ENCODE measurements around the gene CROCC.
"Not testable (repeated sequence)": the region's sequence is repeated elsewhere in the genome, so short reads cannot be mapped to it uniquely, and the experiment has no call there.

The CROCC gene

DNA sequence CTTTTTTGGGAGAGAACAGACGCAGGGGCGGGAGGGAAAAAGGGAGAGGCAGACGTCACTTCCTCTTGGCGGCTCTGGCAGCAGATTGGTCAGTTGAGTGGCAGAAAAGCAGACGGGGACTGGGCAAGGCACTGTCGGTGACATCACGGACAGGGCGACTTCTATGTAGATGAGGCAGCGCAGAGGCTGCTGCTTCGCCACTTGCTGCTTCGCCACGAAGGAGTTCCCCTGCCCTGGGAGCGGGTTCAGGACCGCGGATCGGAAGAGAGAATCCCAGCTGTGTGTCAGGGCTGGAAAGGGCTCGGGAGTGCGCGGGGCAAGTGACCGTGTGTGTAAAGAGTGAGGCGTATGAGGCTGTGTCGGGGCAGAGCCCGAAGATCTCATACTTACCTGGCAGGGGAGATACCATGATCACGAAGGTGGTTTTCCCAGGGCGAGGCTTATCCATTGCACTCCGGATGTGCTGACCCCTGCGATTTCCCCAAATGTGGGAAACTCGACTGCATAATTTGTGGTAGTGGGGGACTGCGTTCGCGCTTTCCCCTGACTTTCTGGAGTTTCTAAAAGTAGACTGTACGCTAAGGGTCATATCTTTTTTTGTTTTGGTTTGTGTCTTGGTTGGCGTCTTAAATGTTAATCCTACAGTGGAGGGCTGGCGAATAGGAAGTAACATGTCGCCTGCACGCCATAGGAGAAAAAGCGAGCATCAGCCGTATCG is 26.0 kb upstream of the CROCC start, which contains the start of gene RNU1-2:
Gene RNU1-2, plus strand, starts transcription at position 383 of the 718 bp plus-strand sequence.
- peak; percentile 68 for DNase-seq (ENCODE audit: low read depth)

DNA sequence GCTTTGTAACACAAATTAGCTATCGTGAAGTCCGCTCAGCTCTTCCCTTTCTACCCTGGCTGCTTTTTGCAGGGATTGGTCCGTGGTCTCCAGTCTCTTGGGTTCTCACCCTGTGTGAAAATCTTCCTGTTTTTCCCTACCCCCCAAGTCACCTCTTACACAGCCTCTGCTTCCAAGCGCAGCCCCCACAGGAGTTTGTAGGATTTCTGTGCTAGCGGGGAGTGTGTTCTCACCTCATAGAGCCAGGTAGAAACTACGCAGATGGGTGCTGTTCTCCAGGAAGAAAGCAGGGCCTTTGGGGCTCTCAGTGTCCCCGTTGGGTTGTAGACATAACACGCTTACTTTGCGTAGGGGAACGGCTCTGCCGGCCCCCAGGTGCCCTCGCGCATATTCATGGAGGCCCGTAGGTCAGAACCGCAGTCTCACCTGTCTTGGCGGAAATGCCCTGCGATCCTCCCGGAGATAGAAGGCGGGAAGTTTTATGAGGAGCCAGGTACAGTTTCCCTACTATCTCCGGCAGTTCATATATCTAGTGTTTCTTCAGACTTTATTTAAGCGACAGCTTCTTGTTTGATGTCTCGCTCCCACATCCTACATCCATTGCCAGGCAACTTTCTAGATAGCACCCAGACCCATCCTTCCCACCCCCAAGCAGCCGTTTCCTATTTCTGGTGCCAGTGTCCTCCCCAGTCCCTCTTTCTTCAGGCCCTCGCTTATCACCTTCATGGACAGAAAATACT is 25.2 kb upstream of the CROCC start:
- DNase-seq (ENCODE audit: low read depth): peak; percentile 40

DNA sequence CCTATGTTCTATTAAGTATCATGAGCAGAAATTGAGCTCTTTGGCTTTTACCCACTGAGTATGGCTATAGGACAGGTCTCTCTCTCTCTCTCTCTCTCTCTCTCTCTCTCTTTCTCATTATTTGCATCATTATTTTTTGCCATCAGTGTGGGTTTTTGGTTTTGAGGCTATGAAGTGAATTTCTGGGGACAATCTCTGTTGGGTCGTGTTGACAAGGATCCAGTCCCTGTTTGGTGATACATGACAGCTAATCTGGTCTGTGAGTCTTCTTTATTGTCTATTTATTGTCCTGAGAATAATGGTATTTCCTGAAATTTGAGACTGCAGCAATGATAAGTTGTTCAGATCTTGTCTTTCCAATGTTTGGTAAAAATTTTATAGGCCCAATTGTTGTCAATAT is 24.1 kb upstream of the CROCC start:
- not testable (repeated sequence) for DNase-seq (ENCODE audit: low read depth)

DNA sequence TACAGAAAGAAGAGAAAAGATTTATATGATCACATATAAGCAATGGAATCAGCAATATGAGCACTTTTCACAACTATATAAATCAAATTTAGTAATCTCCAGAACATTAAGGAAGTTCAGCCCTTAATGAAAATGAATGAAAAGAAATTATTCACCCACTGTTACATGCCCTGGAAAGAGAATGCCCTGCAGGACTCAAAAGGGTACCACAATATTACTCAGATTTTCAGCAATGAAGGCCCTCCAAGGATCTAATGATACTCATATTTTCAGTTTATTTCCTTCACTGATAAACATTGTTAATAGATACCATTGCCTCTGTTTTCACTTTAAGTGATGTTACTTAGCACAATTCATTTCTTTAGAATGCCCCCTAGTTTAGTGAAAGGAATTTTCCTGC is 23.4 kb upstream of the CROCC start:
- not testable (repeated sequence) for DNase-seq (ENCODE audit: low read depth)

DNA sequence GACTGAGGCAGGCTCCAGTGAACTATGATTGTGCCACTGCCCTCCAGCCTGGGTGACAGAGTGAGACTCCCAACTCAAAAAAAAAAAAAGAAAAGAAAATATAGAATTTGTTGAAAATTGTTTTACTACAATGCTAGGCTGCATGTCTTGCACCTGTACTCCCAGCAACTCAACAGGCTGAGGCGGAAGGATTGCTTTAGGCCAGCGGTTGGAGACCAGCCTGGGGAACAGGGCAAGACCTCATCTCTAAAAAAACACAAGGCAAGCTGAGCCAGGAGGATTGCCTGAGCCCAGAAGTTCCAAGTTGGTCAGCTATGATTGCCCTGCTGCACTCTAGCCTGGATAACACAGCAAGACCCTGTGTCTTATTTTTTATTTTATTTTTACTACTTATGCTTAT is 22.7 kb upstream of the CROCC start:
- not testable (repeated sequence) for DNase-seq (ENCODE audit: low read depth)

DNA sequence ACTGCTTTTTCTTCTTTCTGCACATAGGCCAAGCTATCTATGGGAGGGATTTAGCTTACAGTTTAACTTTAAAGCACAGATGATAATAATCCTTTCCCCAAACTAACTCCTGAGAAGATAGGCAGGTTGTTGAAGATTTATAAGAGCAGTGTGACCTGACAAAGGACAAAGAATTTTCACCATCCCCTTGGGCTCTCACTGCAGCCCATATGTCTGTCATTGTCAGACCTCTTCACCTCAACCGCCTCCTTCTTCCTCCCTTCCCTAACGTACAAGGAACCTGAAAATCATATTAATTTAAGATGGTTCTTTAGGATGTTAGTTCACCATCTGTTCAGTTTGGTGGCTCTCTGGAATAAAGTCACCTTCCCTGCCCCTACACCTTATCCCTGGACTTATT is 21.0 kb upstream of the CROCC start:
- no peak for DNase-seq (ENCODE audit: low read depth)

DNA sequence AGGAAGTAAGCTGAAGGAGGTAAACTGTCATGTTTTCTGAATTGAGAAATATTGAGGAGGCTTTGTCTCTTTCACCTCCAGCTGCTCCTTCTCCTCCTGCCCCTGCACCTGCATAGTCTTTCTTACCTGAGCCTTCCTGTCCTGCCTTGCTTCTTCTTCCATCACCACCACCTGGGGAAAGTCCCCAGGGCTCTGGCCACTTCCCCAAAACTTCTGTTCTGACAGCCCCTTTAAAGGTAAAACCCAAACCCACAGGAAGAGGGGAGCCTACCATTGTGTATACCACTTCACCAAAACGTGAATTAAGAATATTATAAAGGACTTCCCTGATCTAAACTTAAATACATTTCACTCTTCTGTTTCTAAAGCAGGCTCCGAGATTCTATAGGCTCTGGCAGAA is 20.4 kb upstream of the CROCC start:
- DNase-seq (ENCODE audit: low read depth): not testable (repeated sequence)

DNA sequence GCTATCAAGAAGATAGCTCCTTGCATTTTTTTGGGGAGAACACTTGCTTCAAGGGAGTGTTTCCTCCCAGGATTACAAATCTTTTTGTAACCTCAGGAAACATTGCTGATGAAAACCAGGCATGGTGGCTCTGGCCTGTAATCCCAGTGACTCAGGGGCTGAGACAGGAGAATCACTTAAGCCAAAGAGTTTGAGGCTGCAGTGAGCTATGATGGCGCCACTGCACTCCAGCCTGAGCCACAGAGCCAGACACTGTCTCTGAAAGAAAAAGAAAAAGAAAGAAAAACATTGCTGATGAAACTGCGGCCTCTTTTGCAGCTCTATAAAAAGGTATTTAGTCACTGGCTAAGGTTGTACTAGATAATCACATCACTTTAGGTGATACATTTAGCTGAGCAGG is 18.7 kb upstream of the CROCC start:
- DNase-seq (ENCODE audit: low read depth): no peak

DNA sequence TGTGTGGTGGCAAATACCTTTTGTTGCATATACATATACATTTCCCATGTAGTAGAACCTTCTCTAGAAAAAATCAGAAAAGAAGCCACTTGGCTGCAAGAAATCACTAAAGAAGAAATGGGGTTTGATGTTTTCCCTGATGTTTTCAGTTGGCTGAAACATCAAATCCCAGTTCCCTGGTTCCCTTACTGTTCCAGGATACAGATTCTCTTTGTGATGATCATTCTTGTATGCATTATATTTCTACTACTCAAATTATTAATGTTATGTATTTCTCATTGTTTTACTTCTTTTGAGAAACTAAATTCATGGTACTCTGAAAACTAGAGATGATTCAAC is 18.3 kb upstream of the CROCC start:
- DNase-seq (ENCODE audit: low read depth): no peak

DNA sequence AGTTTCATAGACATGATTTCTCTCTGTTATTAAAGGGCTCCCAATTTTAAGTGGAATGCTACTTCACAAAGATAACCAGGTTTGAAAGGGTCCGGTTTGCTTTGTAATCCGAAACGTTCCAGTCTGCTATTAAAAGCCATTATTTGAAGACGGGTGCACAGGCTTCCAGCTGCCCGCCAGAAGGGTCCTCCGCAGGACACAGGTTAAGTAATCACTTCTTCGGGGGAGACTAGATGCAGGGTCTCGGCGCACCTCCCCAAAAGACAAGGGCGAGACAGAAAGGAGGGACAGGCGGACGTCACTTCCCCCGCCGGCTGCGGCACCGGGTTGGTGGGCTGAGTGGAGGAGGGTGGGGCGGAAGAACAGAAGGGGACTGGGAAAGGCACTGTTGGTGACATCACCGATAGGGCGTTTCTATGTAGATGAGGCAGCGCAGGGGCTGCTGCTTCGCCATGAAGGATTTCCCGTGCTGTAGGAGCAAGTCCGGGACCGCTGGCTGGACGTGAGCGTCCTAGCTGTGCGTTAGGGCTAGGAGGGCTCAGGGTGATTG is 17.1 kb upstream of the CROCC start:
- DNase-seq (ENCODE audit: low read depth): peak; percentile 100

DNA sequence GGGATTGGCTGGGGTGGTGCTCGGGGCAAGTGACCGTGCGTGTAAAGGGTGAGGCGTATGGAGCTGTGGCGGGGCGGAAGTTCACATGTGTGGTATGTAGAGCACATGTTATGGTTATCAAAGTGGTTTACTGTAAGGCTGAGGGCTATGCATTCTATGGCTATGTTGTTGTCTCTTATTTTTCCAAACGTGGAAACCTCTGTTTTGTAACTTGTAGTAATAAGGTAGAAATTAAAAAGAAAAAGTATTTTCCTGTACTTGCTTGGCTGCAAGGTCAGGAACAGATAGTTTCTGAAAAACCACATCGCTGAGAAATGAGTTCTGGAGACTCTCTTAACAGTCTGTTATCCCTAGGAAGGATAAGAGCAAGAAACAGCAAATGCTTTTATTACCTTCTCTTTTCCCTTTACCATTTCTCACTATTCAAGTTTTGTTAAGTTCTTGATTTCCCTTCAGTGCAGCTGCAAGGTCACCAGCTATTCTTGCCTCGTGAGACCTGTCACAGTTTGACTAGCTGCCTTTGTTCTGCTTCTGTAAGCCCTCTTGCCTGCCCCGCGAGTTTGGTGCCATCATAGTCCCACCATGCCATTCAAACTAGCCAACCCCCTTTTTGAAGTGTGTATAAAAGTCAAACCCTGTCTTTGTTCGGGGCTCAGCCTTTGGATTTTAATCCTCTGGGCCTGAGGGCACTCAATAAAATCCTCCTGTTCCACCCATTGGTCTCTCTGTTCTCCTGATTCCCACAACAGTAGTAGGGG is 16.4 kb upstream of the CROCC start:
- DNase-seq (ENCODE audit: low read depth): no peak

DNA sequence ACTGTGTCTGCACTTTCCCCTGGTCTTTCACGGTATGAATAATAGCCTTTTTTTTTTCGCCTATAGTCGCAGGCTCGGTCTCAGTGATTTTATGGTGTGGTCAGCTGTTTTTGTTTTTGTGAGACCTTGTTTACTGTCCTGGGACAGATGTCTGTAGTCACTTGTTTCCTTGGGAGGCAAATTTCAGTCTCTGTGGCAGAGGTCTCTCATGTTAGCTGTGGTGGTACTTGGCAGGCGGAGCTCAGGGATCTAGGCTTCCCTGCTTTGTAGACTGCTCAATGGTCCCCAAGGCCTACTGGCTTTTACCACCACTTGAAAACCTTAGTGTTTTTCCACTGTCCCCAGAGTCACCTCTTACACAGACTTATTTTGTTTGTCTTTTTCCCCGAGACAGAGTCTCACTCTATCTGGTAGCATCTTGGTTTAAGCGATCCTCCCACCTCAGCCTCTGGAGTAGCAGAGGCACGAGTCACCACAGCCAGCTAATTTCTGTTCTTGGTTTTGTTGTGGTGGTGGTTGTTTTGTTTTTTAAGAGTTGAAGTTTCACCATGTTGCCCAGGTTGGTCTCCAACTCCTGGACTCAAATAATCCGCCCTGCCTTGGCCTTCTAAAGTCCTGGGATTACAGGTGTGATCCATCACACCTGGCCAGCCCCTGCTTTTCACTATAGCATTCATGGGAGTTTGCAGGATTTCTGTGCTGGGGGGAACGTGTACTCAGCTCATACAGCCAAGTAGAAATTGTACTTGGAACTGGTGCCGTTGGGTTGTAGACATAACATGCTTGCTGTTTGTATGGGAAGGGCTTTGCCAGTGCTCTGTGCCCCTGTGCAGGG is 15.6 kb upstream of the CROCC start:
- DNase-seq (ENCODE audit: low read depth): no peak

DNA sequence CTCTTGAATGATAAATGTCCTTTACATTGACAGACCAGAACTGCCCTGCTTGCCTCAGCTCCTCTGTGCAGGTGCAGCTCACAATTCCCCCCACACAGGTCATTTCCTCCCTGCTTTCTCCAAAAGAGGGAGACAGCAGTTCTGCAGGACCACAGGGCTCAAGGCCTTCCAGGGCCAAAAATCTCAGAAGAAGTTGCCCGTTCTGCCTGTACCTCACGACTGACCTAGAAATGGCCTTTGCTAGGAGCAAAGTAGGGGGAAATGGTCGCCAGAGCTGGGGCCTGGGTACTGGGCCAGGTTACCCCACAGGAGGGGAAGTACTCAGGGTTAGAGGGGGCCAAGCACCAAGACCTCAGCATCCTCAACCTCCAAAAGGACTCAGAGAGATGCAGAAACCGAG is 14.9 kb upstream of the CROCC start:
- no peak for DNase-seq (ENCODE audit: low read depth)

DNA sequence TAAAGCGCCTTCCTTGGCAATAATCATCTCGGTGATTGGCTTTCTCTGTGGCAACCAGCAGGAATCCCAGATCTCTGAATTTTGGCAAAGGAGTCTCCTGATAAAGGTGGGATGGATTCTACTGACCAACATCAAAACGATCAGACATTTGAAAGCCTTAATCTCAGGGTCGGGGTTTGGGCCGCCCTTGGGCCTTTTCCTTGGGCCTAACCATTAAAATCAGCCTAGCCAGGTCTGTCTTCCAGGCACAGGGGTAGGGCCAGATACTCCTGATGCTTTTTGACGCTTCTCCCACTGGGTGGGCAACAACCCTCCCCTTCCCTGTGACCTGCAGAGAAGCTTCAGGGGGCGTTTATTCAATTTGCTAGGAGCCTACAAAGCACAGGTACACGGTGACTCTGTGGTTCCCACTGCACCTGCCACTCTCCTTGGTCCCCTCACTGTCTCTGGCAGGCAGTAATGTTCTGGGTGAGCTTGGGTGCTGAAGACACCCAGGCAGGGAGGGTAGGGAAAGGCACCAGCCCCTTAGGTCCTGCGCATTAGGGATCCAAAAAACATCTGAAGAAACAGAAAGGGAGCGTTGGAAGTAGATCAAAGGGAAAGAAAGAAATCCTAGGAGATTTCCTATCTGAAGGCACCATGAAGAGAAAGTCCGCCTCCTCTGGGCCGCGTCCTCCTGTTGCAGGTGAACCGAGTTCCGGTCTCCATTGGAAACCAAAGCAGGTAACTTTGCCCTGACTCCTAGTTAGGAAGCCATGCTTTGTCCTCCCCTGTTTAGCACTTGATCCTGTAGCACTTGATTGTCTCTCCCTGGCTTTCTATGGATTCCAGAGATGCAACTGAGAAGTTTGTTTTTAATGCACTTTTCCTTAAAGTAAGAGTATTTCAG is 13.6 kb upstream of the CROCC start:
- no peak for DNase-seq (ENCODE audit: low read depth)

DNA sequence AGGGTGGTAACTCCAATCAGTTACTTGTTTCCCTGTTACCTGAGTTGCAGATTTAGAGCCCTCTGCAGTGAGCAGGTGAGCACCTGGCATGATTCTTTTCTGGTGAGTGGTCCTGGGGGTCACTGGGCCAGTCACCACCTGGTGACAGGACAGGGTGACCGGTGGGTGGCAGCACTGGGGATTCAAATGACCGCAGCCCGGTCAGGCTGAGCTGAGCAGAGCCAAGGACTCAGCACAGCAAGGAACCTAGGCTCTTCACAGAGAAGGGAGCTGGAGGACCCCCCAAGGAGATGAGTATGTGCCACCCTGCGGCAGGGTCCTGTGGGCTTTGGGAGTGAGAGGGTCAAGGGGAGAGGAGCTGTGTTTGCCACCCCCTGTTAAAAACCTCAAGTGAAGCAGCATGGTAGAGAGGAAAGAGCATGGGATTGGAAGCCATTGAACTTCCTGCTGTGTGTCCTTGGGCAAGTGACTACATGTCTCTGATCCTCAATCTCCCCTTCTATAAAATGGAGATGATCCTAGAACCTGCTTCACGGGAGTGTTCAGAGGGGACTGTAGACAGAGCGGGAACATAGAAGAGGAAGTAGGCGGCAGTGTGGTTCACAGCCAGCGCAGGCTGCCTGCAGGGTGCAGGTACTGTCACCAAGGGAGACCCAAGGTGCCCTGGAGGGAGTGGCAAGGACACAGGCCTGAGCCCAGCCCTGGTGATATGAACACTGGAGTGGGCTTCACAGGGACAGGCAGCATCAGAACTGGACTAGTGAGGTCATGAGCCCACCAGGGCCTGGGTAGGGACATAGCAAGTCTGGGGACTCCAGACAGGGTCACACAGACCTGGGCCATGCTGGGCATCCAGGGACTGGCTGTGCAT is 9.6 kb upstream of the CROCC start:
- DNase-seq (ENCODE audit: low read depth): not testable (repeated sequence)

DNA sequence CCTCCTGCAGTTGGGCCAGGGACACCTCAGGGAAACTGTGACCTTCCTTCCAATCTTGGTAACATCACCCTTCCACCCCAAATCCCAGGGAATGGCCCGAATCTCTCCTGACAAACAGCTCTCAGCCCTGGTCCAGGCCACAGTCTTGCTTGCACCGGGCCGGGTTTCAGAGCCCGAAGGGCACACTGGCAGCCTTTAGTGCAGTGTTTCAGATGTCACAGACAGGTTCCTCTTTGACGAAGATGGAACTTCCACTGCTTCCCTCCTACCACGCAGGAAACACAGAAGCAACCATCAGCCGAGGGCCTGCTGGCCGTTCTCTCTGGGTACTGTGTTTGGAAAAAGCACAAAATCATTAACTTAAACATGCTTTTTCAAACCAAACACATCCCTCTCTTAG is 9.0 kb upstream of the CROCC start:
- DNase-seq (ENCODE audit: low read depth): not testable (repeated sequence)

DNA sequence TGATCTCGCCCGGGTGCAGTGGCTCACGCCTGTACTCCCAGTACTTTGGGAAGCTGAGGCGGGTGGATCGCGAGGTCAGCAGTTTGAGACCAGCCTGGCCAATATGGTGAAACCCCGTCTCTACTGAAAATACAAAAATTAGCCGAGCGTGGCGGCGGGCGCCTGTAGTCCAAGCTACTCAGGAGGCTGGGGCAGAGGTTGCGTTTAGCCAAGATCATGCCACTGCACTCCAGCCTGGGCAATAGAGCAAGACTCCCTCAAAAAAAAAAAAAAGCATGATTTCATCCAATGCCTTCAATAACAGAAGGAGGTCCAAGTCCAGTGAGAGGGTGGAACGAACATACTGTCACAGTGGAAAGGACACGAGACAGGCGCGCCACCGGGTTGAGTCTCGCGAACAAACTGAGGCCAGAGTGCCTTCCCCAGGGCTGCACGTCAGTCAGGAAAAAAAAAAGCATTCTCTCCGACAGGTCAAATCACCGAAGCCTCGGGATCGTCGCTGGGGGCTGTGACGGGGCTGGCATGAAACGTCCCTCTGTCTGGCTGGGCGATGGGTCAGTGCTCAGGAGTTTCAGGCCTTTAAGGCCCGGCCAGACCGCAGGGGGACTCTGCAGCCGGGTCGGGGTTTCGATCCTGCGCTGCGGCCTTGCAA is 8.4 kb upstream of the CROCC start:
- no peak for DNase-seq (ENCODE audit: low read depth)

DNA sequence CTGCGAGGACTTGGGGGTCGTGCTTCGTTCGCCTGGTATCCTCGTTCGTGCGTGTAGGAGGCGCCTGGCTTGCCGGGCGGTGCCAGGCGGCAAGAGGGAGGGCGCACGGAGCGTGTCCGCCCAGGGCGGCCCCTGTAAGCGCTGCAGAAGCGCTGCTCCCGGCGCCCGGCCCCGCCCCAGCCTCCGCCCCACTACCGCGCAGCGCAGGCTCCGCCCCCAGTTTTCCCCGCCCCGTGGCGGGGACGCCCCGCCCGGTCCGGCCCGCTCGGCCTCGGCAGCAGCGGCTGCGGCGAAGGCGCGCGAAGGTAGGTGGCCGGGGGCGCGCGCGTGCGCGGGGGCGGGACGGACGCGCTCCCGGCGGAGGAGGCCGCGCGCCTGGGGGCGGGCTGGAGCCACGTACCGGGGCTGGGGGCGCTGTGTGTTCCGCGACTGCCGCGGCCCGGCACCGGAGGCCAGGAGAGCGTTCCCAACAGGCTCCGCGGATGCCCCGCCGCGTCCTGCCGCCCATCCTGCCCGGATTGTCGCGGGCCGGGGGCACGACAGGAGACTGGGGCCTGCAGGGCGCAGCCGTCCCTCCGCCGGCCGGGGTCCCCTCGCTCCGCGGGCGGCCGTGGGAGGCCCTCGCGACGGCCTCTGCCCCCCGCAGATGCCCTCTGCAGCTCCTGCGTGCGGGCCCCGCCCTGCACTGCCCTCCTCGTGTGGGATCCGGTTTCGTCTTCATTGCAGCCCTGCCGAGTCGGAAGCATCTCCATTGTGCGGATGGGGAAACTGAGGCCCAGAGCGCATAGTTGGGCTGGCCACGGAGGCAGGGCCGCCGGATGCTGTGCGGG is 7.7 kb upstream of the CROCC start:
- DNase-seq (ENCODE audit: low read depth): peak; percentile 94

Measured in stimulated activated CD4-positive, alpha-beta T cell treated with anti-CD3 and anti-CD28 coated beads, Interleukin-2, amount 100 ng/mL, for 4 hours (primary cell).